Nephron progenitor cell (in vitro differentiated cells): ENCODE results near the gene GAS2L1.

Source experiments
- DNase-seq: peaks from one replicate; pipeline ENCODE4 v3.0.0; 2021
- H3K27ac Mint-ChIP-seq: 2 replicates; pipeline ENCODE4 v1.8.0; 2021; ENCODE audit warnings: mild to moderate bottlenecking, moderate library complexity, mixed read lengths
- H3K27me3 Mint-ChIP-seq: 2 replicates; pipeline ENCODE4 v1.8.0; 2021; ENCODE audit warnings: mild to moderate bottlenecking, low read depth, mixed read lengths; ENCODE audit not compliant: poor library complexity
- H3K36me3 Mint-ChIP-seq: 2 replicates; pipeline ENCODE4 v1.8.0; 2021; ENCODE audit warnings: low read depth, mixed read lengths
- H3K4me1 Mint-ChIP-seq: 2 replicates; pipeline ENCODE4 v1.8.0; 2021; ENCODE audit warnings: mixed read lengths
- H3K4me3 Mint-ChIP-seq: 2 replicates; pipeline ENCODE4 v1.8.0; 2021; ENCODE audit warnings: mild to moderate bottlenecking, moderate library complexity, mixed read lengths
- H3K9me3 Mint-ChIP-seq: 2 replicates; pipeline ENCODE4 v1.8.0; 2021; ENCODE audit warnings: mild to moderate bottlenecking, moderate library complexity, mixed read lengths
- CTCF ChIP-seq: fragments of 200-600 bp; sonication (generic); IDR thresholded peaks from 2 replicates; pipeline ENCODE4 v1.5.0; 2021; ENCODE audit warnings: antibody characterized with exemption

The GAS2L1 gene

GRCh38 chr22:29270475-29271271 lies 35.8 kb upstream of the GAS2L1 start:
- peaks cover 5% of the 10 kb centered on the region for H3K27me3 Mint-ChIP-seq
- H3K4me1 Mint-ChIP-seq = peaks cover 82% of the 10 kb centered on the region
- H3K4me3 Mint-ChIP-seq = peak overlapping the region; percentile 96
- H3K36me3 Mint-ChIP-seq = peaks cover 59% of the 10 kb centered on the region
- no peak for TF ChIP-seq CTCF
- peak overlapping the region; percentile 58 for H3K27ac Mint-ChIP-seq
- no peak for DNase-seq
- H3K9me3 Mint-ChIP-seq = no peaks in the 10 kb centered on the region

GRCh38 chr22:29272624-29273023 lies 33.8 kb upstream of the GAS2L1 start:
- Mint-ChIP-seq H3K4me1 (peaks cover 71% of the 10 kb centered on the region), H3K4me3 (no peak overlapping the region), H3K27ac (no peak overlapping the region), H3K27me3 (peaks cover 5% of the 10 kb centered on the region), H3K9me3 (no peaks in the 10 kb centered on the region), H3K36me3 (peaks cover 79% of the 10 kb centered on the region)
- no peak for TF ChIP-seq CTCF
- DNase-seq = no peak

- Mint-ChIP-seq H3K27me3 (no peaks in the 10 kb centered on the region), H3K9me3 (no peaks in the 10 kb centered on the region), H3K4me3 (no peak overlapping the region), H3K36me3 (peaks cover 95% of the 10 kb centered on the region), H3K27ac (no peak overlapping the region), H3K4me1 (peaks cover 52% of the 10 kb centered on the region)
- DNase-seq = no peak
- no peak for TF ChIP-seq CTCF
These were observed 31.3 kb upstream of the GAS2L1 start for GRCh38 chr22:29275167-29275566.

- peak overlapping the region; percentile 55 for H3K27ac Mint-ChIP-seq
- H3K4me1 Mint-ChIP-seq = peaks cover 44% of the 10 kb centered on the region
- no peak for DNase-seq
- no peak for TF ChIP-seq CTCF
- H3K27me3 Mint-ChIP-seq = no peaks in the 10 kb centered on the region
- H3K9me3 Mint-ChIP-seq = no peaks in the 10 kb centered on the region
- H3K36me3 Mint-ChIP-seq = peaks cover 96% of the 10 kb centered on the region
- H3K4me3 Mint-ChIP-seq = no peak overlapping the region
These were observed 30.5 kb upstream of the GAS2L1 start for GRCh38 chr22:29275819-29276565.

- Mint-ChIP-seq H3K27me3 (no peaks in the 10 kb centered on the region), H3K9me3 (no peaks in the 10 kb centered on the region), H3K27ac (peak overlapping the region; percentile 52), H3K4me3 (no peak overlapping the region), H3K36me3 (peaks cover 100% of the 10 kb centered on the region), H3K4me1 (peaks cover 25% of the 10 kb centered on the region)
- no peak for TF ChIP-seq CTCF
- no peak for DNase-seq
These were observed 28.5 kb upstream of the GAS2L1 start for GRCh38 chr22:29277927-29278326.
